ENCODE data around the gene P2RX4.
"Not testable (repeated sequence)": the region's sequence is repeated elsewhere in the genome, so short reads cannot be mapped to it uniquely, and the experiment has no call there.

P2RX4 gene

GRCh38 chr12:121218588-121219352 lies 8.8 kb downstream of the P2RX4 start:
- Histone ChIP-seq H3K27me3 (ENCODE audit: control insufficient read depth, insufficient read depth, low read length, poor library complexity, severe bottlenecking) (no peaks in the 10 kb centered on the region), H3K9me3 (ENCODE audit: control insufficient read depth, low read length) (no peaks in the 10 kb centered on the region), H3K36me3 (ENCODE audit: control insufficient read depth, insufficient read depth, low read length) (no peaks in the 10 kb centered on the region), H3K4me3 (ENCODE audit: insufficient read depth, low read depth, low read length) (no peak overlapping the region), H3K27ac (ENCODE audit: insufficient read depth, low read depth, low read length, poor library complexity, severe bottlenecking) (no peak overlapping the region), H3K4me1 (ENCODE audit: control insufficient read depth, insufficient read depth, low read length) (no peaks in the 10 kb centered on the region)
- WGBS, 2 experiments: 91% methylated on average over 18 of the region's 18 CpGs

- no peak overlapping the region for H3K27ac ChIP-seq (ENCODE audit: insufficient read depth, low read depth, low read length, poor library complexity, severe bottlenecking)
Observed at GRCh38 chr12:121219353-121219986, 9.5 kb downstream of the P2RX4 start.

GRCh38 chr12:121222847-121223246 lies 12.9 kb downstream of the P2RX4 start:
- no peaks in the 10 kb centered on the region for H3K4me1 ChIP-seq (ENCODE audit: control insufficient read depth, insufficient read depth, low read length)
- H3K9me3 ChIP-seq (ENCODE audit: control insufficient read depth, low read length): no peaks in the 10 kb centered on the region
- WGBS, 2 experiments: 95 to 96% methylated on average over 10 of the region's 10 CpGs
- no peak overlapping the region for H3K4me3 ChIP-seq (ENCODE audit: insufficient read depth, low read depth, low read length)
- H3K27ac ChIP-seq (ENCODE audit: insufficient read depth, low read depth, low read length, poor library complexity, severe bottlenecking): no peak overlapping the region
- H3K36me3 ChIP-seq (ENCODE audit: control insufficient read depth, insufficient read depth, low read length): no peaks in the 10 kb centered on the region
- no peaks in the 10 kb centered on the region for H3K27me3 ChIP-seq (ENCODE audit: control insufficient read depth, insufficient read depth, low read length, poor library complexity, severe bottlenecking)

More at GRCh38 chr12:121219353-121219986, 9.5 kb downstream of the P2RX4 start:
- Histone ChIP-seq H3K4me1 (ENCODE audit: control insufficient read depth, insufficient read depth, low read length) (no peaks in the 10 kb centered on the region), H3K36me3 (ENCODE audit: control insufficient read depth, insufficient read depth, low read length) (no peaks in the 10 kb centered on the region), H3K27me3 (ENCODE audit: control insufficient read depth, insufficient read depth, low read length, poor library complexity, severe bottlenecking) (no peaks in the 10 kb centered on the region), H3K9me3 (ENCODE audit: control insufficient read depth, low read length) (no peaks in the 10 kb centered on the region), H3K4me3 (ENCODE audit: insufficient read depth, low read depth, low read length) (no peak overlapping the region)
- 94 to 96% methylated on average over 3 of the region's 3 CpGs for WGBS, 2 experiments

- Histone ChIP-seq H3K27ac (ENCODE audit: insufficient read depth, low read depth, low read length, poor library complexity, severe bottlenecking) (no peak overlapping the region), H3K4me3 (ENCODE audit: insufficient read depth, low read depth, low read length) (no peak overlapping the region), H3K9me3 (ENCODE audit: control insufficient read depth, low read length) (no peaks in the 10 kb centered on the region), H3K4me1 (ENCODE audit: control insufficient read depth, insufficient read depth, low read length) (no peaks in the 10 kb centered on the region), H3K36me3 (ENCODE audit: control insufficient read depth, insufficient read depth, low read length) (no peaks in the 10 kb centered on the region), H3K27me3 (ENCODE audit: control insufficient read depth, insufficient read depth, low read length, poor library complexity, severe bottlenecking) (no peaks in the 10 kb centered on the region)
- WGBS, 2 experiments: 89 to 91% methylated on average over 19 of the region's 19 CpGs
Observed at GRCh38 chr12:121223292-121224285, 13.7 kb downstream of the P2RX4 start.

- Histone ChIP-seq H3K9me3 (ENCODE audit: control insufficient read depth, low read length) (no peaks in the 10 kb centered on the region), H3K27ac (ENCODE audit: insufficient read depth, low read depth, low read length, poor library complexity, severe bottlenecking) (no peak overlapping the region), H3K4me3 (ENCODE audit: insufficient read depth, low read depth, low read length) (no peak overlapping the region), H3K4me1 (ENCODE audit: control insufficient read depth, insufficient read depth, low read length) (no peaks in the 10 kb centered on the region), H3K36me3 (ENCODE audit: control insufficient read depth, insufficient read depth, low read length) (no peaks in the 10 kb centered on the region), H3K27me3 (ENCODE audit: control insufficient read depth, insufficient read depth, low read length, poor library complexity, severe bottlenecking) (no peaks in the 10 kb centered on the region)
- WGBS, 2 experiments: 95 to 96% methylated on average over 8 of the region's 8 CpGs
Observed at GRCh38 chr12:121224591-121224990, 14.7 kb downstream of the P2RX4 start.

- Histone ChIP-seq H3K27ac (ENCODE audit: insufficient read depth, low read depth, low read length, poor library complexity, severe bottlenecking) (no peak overlapping the region), H3K4me3 (ENCODE audit: insufficient read depth, low read depth, low read length) (no peak overlapping the region), H3K36me3 (ENCODE audit: control insufficient read depth, insufficient read depth, low read length) (no peaks in the 10 kb centered on the region), H3K4me1 (ENCODE audit: control insufficient read depth, insufficient read depth, low read length) (no peaks in the 10 kb centered on the region), H3K27me3 (ENCODE audit: control insufficient read depth, insufficient read depth, low read length, poor library complexity, severe bottlenecking) (no peaks in the 10 kb centered on the region), H3K9me3 (ENCODE audit: control insufficient read depth, low read length) (no peaks in the 10 kb centered on the region)
- 94 to 97% methylated on average over 8 of the region's 8 CpGs for WGBS, 2 experiments
Observed at GRCh38 chr12:121226399-121226798, 16.5 kb downstream of the P2RX4 start.

GRCh38 chr12:121226871-121227270 lies 16.9 kb downstream of the P2RX4 start:
- not testable (repeated sequence) for H3K4me1 ChIP-seq (ENCODE audit: control insufficient read depth, insufficient read depth, low read length); H3K27me3 ChIP-seq (ENCODE audit: control insufficient read depth, insufficient read depth, low read length, poor library complexity, severe bottlenecking); H3K27ac ChIP-seq (ENCODE audit: insufficient read depth, low read depth, low read length, poor library complexity, severe bottlenecking); H3K36me3 ChIP-seq (ENCODE audit: control insufficient read depth, insufficient read depth, low read length); H3K9me3 ChIP-seq (ENCODE audit: control insufficient read depth, low read length); H3K4me3 ChIP-seq (ENCODE audit: insufficient read depth, low read depth, low read length)
- WGBS, 2 experiments: 91 to 92% methylated on average over 8 of the region's 8 CpGs

- 89 to 90% methylated on average over 9 of the region's 9 CpGs for WGBS, 2 experiments
- no peaks in the 10 kb centered on the region for H3K36me3 ChIP-seq (ENCODE audit: control insufficient read depth, insufficient read depth, low read length)
- H3K4me1 ChIP-seq (ENCODE audit: control insufficient read depth, insufficient read depth, low read length): no peaks in the 10 kb centered on the region
- no peak overlapping the region for H3K27ac ChIP-seq (ENCODE audit: insufficient read depth, low read depth, low read length, poor library complexity, severe bottlenecking)
- H3K27me3 ChIP-seq (ENCODE audit: control insufficient read depth, insufficient read depth, low read length, poor library complexity, severe bottlenecking): no peaks in the 10 kb centered on the region
- H3K9me3 ChIP-seq (ENCODE audit: control insufficient read depth, low read length): no peaks in the 10 kb centered on the region
- no peak overlapping the region for H3K4me3 ChIP-seq (ENCODE audit: insufficient read depth, low read depth, low read length)
Observed at GRCh38 chr12:121227294-121227693, 17.4 kb downstream of the P2RX4 start.

- H3K27ac ChIP-seq (ENCODE audit: insufficient read depth, low read depth, low read length, poor library complexity, severe bottlenecking): no peak overlapping the region
Observed at GRCh38 chr12:121228919-121229665, 19.2 kb downstream of the P2RX4 start.

More at GRCh38 chr12:121228919-121229665, 19.2 kb downstream of the P2RX4 start:
- H3K27me3 ChIP-seq (ENCODE audit: control insufficient read depth, insufficient read depth, low read length, poor library complexity, severe bottlenecking): no peaks in the 10 kb centered on the region
- 94 to 95% methylated on average over 24 of the region's 24 CpGs for WGBS, 2 experiments
- no peaks in the 10 kb centered on the region for H3K9me3 ChIP-seq (ENCODE audit: control insufficient read depth, low read length)
- no peak overlapping the region for H3K4me3 ChIP-seq (ENCODE audit: insufficient read depth, low read depth, low read length)
- no peaks in the 10 kb centered on the region for H3K36me3 ChIP-seq (ENCODE audit: control insufficient read depth, insufficient read depth, low read length)
- no peaks in the 10 kb centered on the region for H3K4me1 ChIP-seq (ENCODE audit: control insufficient read depth, insufficient read depth, low read length)

All from ectodermal cell (in vitro differentiated cells).